K562 (cell line): ENCODE measurements around the gene GNS. TPM values are rescaled to one million over a fixed set of nuclear protein-coding genes. Genes with fewer than 3 reads are reported as not detected.

Experiments used
- polyA plus RNA-seq, 8 experiments: library from polyadenylated mRNA; depleted of rRNA in 4 of 8; stranded (reverse) in 5 of 8; unstranded in 3 of 8; fragments of >200 nt; fragmentation: Nextera tagmentation in 2 of 8; fragmentation: Illumina TruSeq in 1 of 8; extraction: Ambion mirVana in 2 of 8; extraction: Trizol in 1 of 8; gene quantifications; 2 replicates each; pipeline versions ENCODE4 v1.2.1 to v1.2.3, GENCODE V29; 2011 to 2014; ENCODE audit warnings: inconsistent platforms in 1 of 8, missing spikeins in 1 of 8
- total RNA-seq, 7 experiments: library from RNA; depleted of rRNA in 6 of 7; stranded (reverse); fragments of >200 nt in 6 of 7; fragmentation: Illumina TruSeq in 2 of 7; extraction: Trizol in 2 of 7; gene quantifications; 2 replicates each; pipeline versions ENCODE4 v1.2.1 to v1.2.3, GENCODE V29; 2011 to 2021; ENCODE audit warnings: low replicate concordance in 1 of 7

Gene GNS
- total and polyA plus RNA-seq, 9 of the 15 experiments (the other 6 are each of a cell fraction or from before 2014, with no cell fraction given): 4.6 to 30.3 (median 18.9) TPM

Other genes with a start within 250 kb of the GNS start
- gene RASSF3, start 148.9 kb downstream of the GNS start, total RNA-seq (2014; rRNA removed): 13.4 and 14.0 TPM in 2 replicates
- 20.2 and 23.5 TPM in 2 replicates for gene RASSF3, start 148.9 kb downstream of the GNS start, total RNA-seq (2014; rRNA removed; fragmentation: Illumina TruSeq; extraction: Trizol)
- gene RASSF3, start 148.9 kb downstream of the GNS start, total RNA-seq (2015; rRNA removed; fragmentation: Illumina TruSeq; extraction: Trizol): 20.9 and 22.4 TPM in 2 replicates
- gene RASSF3, start 148.9 kb downstream of the GNS start, total RNA-seq (2021): 35.9 and 39.2 TPM in 2 replicates
- gene RASSF3, start 148.9 kb downstream of the GNS start, polyA plus RNA-seq (2011; rRNA removed): 19.9 and 28.7 TPM in 2 replicates
- gene RASSF3, start 148.9 kb downstream of the GNS start, polyA plus RNA-seq (2014; fragmentation: Illumina TruSeq; extraction: Trizol): 22.6 and 23.4 TPM in 2 replicates
- gene RASSF3, start 148.9 kb downstream of the GNS start, polyA plus RNA-seq (2014; fragmentation: Nextera tagmentation; extraction: Ambion mirVana): 1 to 10 TPM; 3.7 to 4.3 TPM
- 18.9 and 19.1 TPM in 2 replicates for gene RASSF3, start 148.9 kb downstream of the GNS start, polyA plus RNA-seq (2014; rRNA removed)
- gene TBC1D30, start 65.2 kb upstream of the GNS start, total RNA-seq (2014; rRNA removed): 0.08 and 0.32 TPM in 2 replicates
- gene TBC1D30, start 65.2 kb upstream of the GNS start, total RNA-seq (2014; rRNA removed; fragmentation: Illumina TruSeq; extraction: Trizol): 0.15 and 0.19 TPM in 2 replicates
- gene TBC1D30, start 65.2 kb upstream of the GNS start, total RNA-seq (2015; rRNA removed; fragmentation: Illumina TruSeq; extraction: Trizol): 0.07 TPM in 1 of 2 replicates, not detected in the other
- gene TBC1D30, start 65.2 kb upstream of the GNS start, total RNA-seq (2021): 0.18 and 0.55 TPM in 2 replicates
- gene TBC1D30, start 65.2 kb upstream of the GNS start, polyA plus RNA-seq (2011; rRNA removed): 0.14 and 0.25 TPM in 2 replicates
- gene TBC1D30, start 65.2 kb upstream of the GNS start, polyA plus RNA-seq (2014; fragmentation: Illumina TruSeq; extraction: Trizol): 0.10 and 0.19 TPM in 2 replicates
- under 1 TPM in 1 of 2 experiments, not detected in 1; 0.08 TPM for gene TBC1D30, start 65.2 kb upstream of the GNS start, polyA plus RNA-seq (2014; fragmentation: Nextera tagmentation; extraction: Ambion mirVana)
- gene TBC1D30, start 65.2 kb upstream of the GNS start, polyA plus RNA-seq (2014; rRNA removed): 0.48 TPM in 1 of 2 replicates, not detected in the other